Chondrocyte (in vitro differentiated cells): Measurements from ENCODE around the gene SERINC2. TPM values are rescaled to one million over a fixed set of nuclear protein-coding genes. Genes with fewer than 3 reads are reported as not detected.
A peak's percentile ranks its signal among the peaks of the same experiment; 100 is the strongest.

Experiments
- DNase-seq: peaks from one replicate; pipeline ENCODE4 v3.0.0; 2021; ENCODE audit warnings: mixed read lengths, low spot score
- H3K27ac Mint-ChIP-seq: one replicate; pipeline ENCODE4 v1.8.0; 2021; ENCODE audit warnings: mild to moderate bottlenecking, moderate library complexity, mixed read lengths; ENCODE audit not compliant: unreplicated experiment
- H3K27me3 Mint-ChIP-seq: 2 replicates; pipeline ENCODE4 v1.8.0; 2021; ENCODE audit warnings: low read depth, mixed read lengths
- H3K36me3 Mint-ChIP-seq: 2 replicates; pipeline ENCODE4 v1.8.0; 2021; ENCODE audit warnings: low read depth, mixed read lengths
- H3K4me1 Mint-ChIP-seq: 2 replicates; pipeline ENCODE4 v1.8.0; 2021; ENCODE audit warnings: low read depth, mild to moderate bottlenecking, mixed read lengths
- H3K4me3 Mint-ChIP-seq: one replicate; pipeline ENCODE4 v1.8.0; 2021; ENCODE audit warnings: mild to moderate bottlenecking, moderate library complexity, mixed read lengths; ENCODE audit not compliant: unreplicated experiment
- H3K9me3 Mint-ChIP-seq: 2 replicates; pipeline ENCODE4 v1.8.0; 2021; ENCODE audit warnings: low read depth, mixed read lengths
- CTCF ChIP-seq: fragments of 200-600 bp; sonication (generic); IDR thresholded peaks from 2 replicates; pipeline ENCODE4 v1.5.0; 2021; ENCODE audit warnings: antibody characterized with exemption, mild to moderate bottlenecking, moderate library complexity
- total RNA-seq: library from RNA; stranded (reverse); gene quantifications from 3 replicates; pipeline ENCODE4 v1.2.1, GENCODE V29; 2021

The SERINC2 gene
- total RNA-seq, 1 donor from 2014 or later, result 19.8 TPM

- H3K36me3 Mint-ChIP-seq, result peaks cover 1% of the 10 kb centered on the region
- H3K27ac Mint-ChIP-seq, result no peak overlapping the region
- H3K9me3 Mint-ChIP-seq, result peaks cover 21% of the 10 kb centered on the region
- no peaks in the 10 kb centered on the region for H3K4me1 Mint-ChIP-seq
- H3K4me3 Mint-ChIP-seq, result no peak overlapping the region
- TF ChIP-seq CTCF, result no peak
- no peak for DNase-seq
- peaks cover 19% of the 10 kb centered on the region for H3K27me3 Mint-ChIP-seq
Measured at GRCh38 chr1:31447210-31447609, 34.2 kb downstream of the SERINC2 start.

GRCh38 chr1:31453384-31454079 lies 40.5 kb downstream of the SERINC2 start:
- H3K4me3 Mint-ChIP-seq, result no peak overlapping the region

GRCh38 chr1:31458287-31458896 lies 45.4 kb downstream of the SERINC2 start:
- Mint-ChIP-seq H3K9me3 (peaks cover 37% of the 10 kb centered on the region), H3K4me3 (no peak overlapping the region), H3K27me3 (peaks cover 42% of the 10 kb centered on the region), H3K36me3 (peaks cover 14% of the 10 kb centered on the region), H3K4me1 (no peaks in the 10 kb centered on the region), H3K27ac (no peak overlapping the region)
- no peak for DNase-seq
- TF ChIP-seq CTCF, result no peak

More at GRCh38 chr1:31453384-31454079, 40.5 kb downstream of the SERINC2 start:
- H3K9me3 Mint-ChIP-seq, result peaks cover 46% of the 10 kb centered on the region
- no peak for DNase-seq
- peaks cover 11% of the 10 kb centered on the region for H3K36me3 Mint-ChIP-seq
- no peaks in the 10 kb centered on the region for H3K4me1 Mint-ChIP-seq
- TF ChIP-seq CTCF, result no peak
- peaks cover 40% of the 10 kb centered on the region for H3K27me3 Mint-ChIP-seq
- H3K27ac Mint-ChIP-seq, result no peak overlapping the region

GRCh38 chr1:31460027-31460426 lies 47.0 kb downstream of the SERINC2 start:
- peaks cover 14% of the 10 kb centered on the region for H3K36me3 Mint-ChIP-seq
- H3K27ac Mint-ChIP-seq, result no peak overlapping the region
- TF ChIP-seq CTCF, result peak; percentile 75
- no peaks in the 10 kb centered on the region for H3K4me1 Mint-ChIP-seq
- no peak overlapping the region for H3K4me3 Mint-ChIP-seq
- DNase-seq, result no peak
- H3K27me3 Mint-ChIP-seq, result peaks cover 34% of the 10 kb centered on the region
- peaks cover 38% of the 10 kb centered on the region for H3K9me3 Mint-ChIP-seq

- peak overlapping the region; percentile 93 for H3K27ac Mint-ChIP-seq
- peaks cover 24% of the 10 kb centered on the region for H3K9me3 Mint-ChIP-seq
- peaks cover 14% of the 10 kb centered on the region for H3K4me1 Mint-ChIP-seq
- H3K36me3 Mint-ChIP-seq, result peaks cover 6% of the 10 kb centered on the region
- H3K4me3 Mint-ChIP-seq, result no peak overlapping the region
- TF ChIP-seq CTCF, result no peak
- DNase-seq, result no peak
- peaks cover 6% of the 10 kb centered on the region for H3K27me3 Mint-ChIP-seq
Measured at GRCh38 chr1:31467005-31467674, 54.1 kb downstream of the SERINC2 start.
